Endodermal cell (in vitro differentiated cells): ENCODE data around the gene SZT2. TPM values are rescaled to one million over a fixed set of nuclear protein-coding genes. Genes with fewer than 3 reads are reported as not detected.

Experiments used
- DNase-seq: peaks from one replicate; pipeline ENCODE4 v3.0.0-alpha.2; 2017
- H3K27ac ChIP-seq: 2 replicates; pipeline ENCODE4 v1.5.1; 2013; ENCODE audit warnings: mild to moderate bottlenecking, low read depth, low read length, moderate library complexity
- H3K27me3 ChIP-seq: 2 replicates; pipeline ENCODE4 v1.6.1; 2013; ENCODE audit warnings: mild to moderate bottlenecking, low read length, moderate library complexity; ENCODE audit not compliant: insufficient read depth, control insufficient read depth, poor library complexity, severe bottlenecking
- H3K36me3 ChIP-seq: 2 replicates; pipeline ENCODE4 v1.7.0; 2013; ENCODE audit warnings: mild to moderate bottlenecking, low read length, moderate library complexity; ENCODE audit not compliant: control insufficient read depth, insufficient read depth
- H3K4me1 ChIP-seq: one replicate; pipeline ENCODE4 v1.7.0; 2013; ENCODE audit warnings: low read length; ENCODE audit not compliant: control insufficient read depth, insufficient read depth
- H3K4me3 ChIP-seq: 2 replicates; pipeline ENCODE4 v1.5.1; 2013; ENCODE audit warnings: mild to moderate bottlenecking, low read length, moderate library complexity
- H3K9ac ChIP-seq: 2 replicates; pipeline ENCODE4 v1.6.1; 2013; ENCODE audit warnings: mild to moderate bottlenecking, low read length, moderate library complexity; ENCODE audit not compliant: poor library complexity, severe bottlenecking; ENCODE audit errors: extremely low read depth
- H3K9me3 ChIP-seq: 2 replicates; pipeline ENCODE4 v1.6.1; 2013; ENCODE audit warnings: mild to moderate bottlenecking, low read length, moderate library complexity; ENCODE audit not compliant: control insufficient read depth
- H3K27ac Mint-ChIP-seq: 2 replicates; pipeline ENCODE4 v1.8.0; 2020; ENCODE audit warnings: mixed read lengths
- H3K27me3 Mint-ChIP-seq: 2 replicates; pipeline ENCODE4 v1.8.0; 2021; ENCODE audit warnings: mild to moderate bottlenecking, mixed read lengths; ENCODE audit not compliant: insufficient read depth
- H3K36me3 Mint-ChIP-seq: 2 replicates; pipeline ENCODE4 v1.8.0; 2020; ENCODE audit warnings: low read depth, mixed read lengths
- H3K4me1 Mint-ChIP-seq: 2 replicates; pipeline ENCODE4 v1.8.0; 2020; ENCODE audit warnings: mixed read lengths
- H3K4me3 Mint-ChIP-seq: 2 replicates; pipeline ENCODE4 v1.8.0; 2020; ENCODE audit warnings: mild to moderate bottlenecking, moderate library complexity, mixed read lengths
- H3K9me3 Mint-ChIP-seq: 2 replicates; pipeline ENCODE4 v1.8.0; 2020; ENCODE audit warnings: mild to moderate bottlenecking, mixed read lengths
- CTCF ChIP-seq: fragments of 200-600 bp; sonication (generic); conservative IDR thresholded peaks from 2 replicates; pipeline ENCODE4 v1.5.0; 2021; ENCODE audit warnings: antibody characterized with exemption, mild to moderate bottlenecking
- WGBS, 2 experiments: methylation state at CpG; one replicate each; pipeline versions ENCODE4 v1.1.5 to v1.1.7; 2013; ENCODE audit warnings: missing lambda C conversion rate in 2 of 2, mixed read lengths in 1 of 2; ENCODE audit not compliant: insufficient coverage in 1 of 2, insufficient read length in 1 of 2; 5-methylcytosine and 5-hydroxymethylcytosine counted together
- total RNA-seq, 2 donors: library from RNA; stranded (reverse); fragmentation: NEBNext Ultra II Directional in 1 of 2; extraction: Animal tissue kit (Norgen Biotek cat#: 25700) in 1 of 2; gene quantifications; 2 replicates in 1 of 2; 3 replicates in 1 of 2; pipeline ENCODE4 v1.2.1, GENCODE V29; 2021

Gene SZT2
- total RNA-seq, 2 donors from 2014 or later: 55.6 to 59.7 TPM

- no peak for DNase-seq
These were observed 31.5 kb upstream of the SZT2 start for GRCh38 chr1:43358121-43358745.

GRCh38 chr1:43358746-43359693 is 30.7 kb upstream of the SZT2 start, which contains the start of gene CDC20:
TSS of gene CDC20 (plus strand) at chr1:43358981. CDS start at chr1:43359216, 235 bp downstream.
- peaks cover 48% of the 10 kb centered on the region for H3K36me3 Mint-ChIP-seq
- peak within 1 kb of the TSS; percentile 84 for H3K4me3 Mint-ChIP-seq
- no peaks in the 10 kb centered on the region for H3K27me3 Mint-ChIP-seq
- H3K4me1 ChIP-seq: peaks cover 13% of the 10 kb centered on the region
- peak; percentile 100 for DNase-seq
- peak within 1 kb of the TSS; percentile 91 for H3K9ac ChIP-seq
- H3K27me3 ChIP-seq: no peaks in the 10 kb centered on the region
- TF ChIP-seq CTCF: no peak
- peak within 1 kb of the TSS; percentile 90 for H3K4me3 ChIP-seq
- peaks cover 30% of the 10 kb centered on the region for H3K36me3 ChIP-seq
- H3K4me1 Mint-ChIP-seq: peaks cover 26% of the 10 kb centered on the region
- H3K27ac ChIP-seq: peak within 1 kb of the TSS; percentile 87
- no peaks in the 10 kb centered on the region for H3K9me3 Mint-ChIP-seq
- H3K27ac Mint-ChIP-seq: peak within 1 kb of the TSS; percentile 98
- no peaks in the 10 kb centered on the region for H3K9me3 ChIP-seq
- 1 to 4% methylated on average over 17 to 59 of the region's 59 CpGs for WGBS, 2 experiments

More at GRCh38 chr1:43358121-43358745, 31.5 kb upstream of the SZT2 start:
- Mint-ChIP-seq H3K4me3 (peak overlapping the region; percentile 84), H3K4me1 (peaks cover 26% of the 10 kb centered on the region), H3K9me3 (no peaks in the 10 kb centered on the region), H3K27me3 (no peaks in the 10 kb centered on the region), H3K36me3 (peaks cover 43% of the 10 kb centered on the region), H3K27ac (peak overlapping the region; percentile 98)
- no peaks in the 10 kb centered on the region for H3K9me3 ChIP-seq
- H3K9ac ChIP-seq: peak overlapping the region; percentile 88
- TF ChIP-seq CTCF: peak; percentile 78
- H3K4me1 ChIP-seq: peaks cover 13% of the 10 kb centered on the region
- WGBS, 2 experiments: 1 to 2% methylated on average over 13 to 33 of the region's 33 CpGs
- H3K4me3 ChIP-seq: peak overlapping the region; percentile 90
- H3K27me3 ChIP-seq: no peaks in the 10 kb centered on the region
- peak overlapping the region; percentile 87 for H3K27ac ChIP-seq
- peaks cover 28% of the 10 kb centered on the region for H3K36me3 ChIP-seq

- no peak overlapping the region for H3K27ac ChIP-seq
- no peak for TF ChIP-seq CTCF
- Mint-ChIP-seq H3K27ac (peak overlapping the region; percentile 74), H3K36me3 (peaks cover 54% of the 10 kb centered on the region), H3K4me3 (peak overlapping the region; percentile 84), H3K27me3 (no peaks in the 10 kb centered on the region), H3K9me3 (no peaks in the 10 kb centered on the region), H3K4me1 (peaks cover 26% of the 10 kb centered on the region)
- H3K4me3 ChIP-seq: peak overlapping the region; percentile 90
- peaks cover 13% of the 10 kb centered on the region for H3K4me1 ChIP-seq
- peaks cover 37% of the 10 kb centered on the region for H3K36me3 ChIP-seq
- no peaks in the 10 kb centered on the region for H3K27me3 ChIP-seq
- 69 to 85% methylated on average over 4 to 11 of the region's 11 CpGs for WGBS, 2 experiments
- no peaks in the 10 kb centered on the region for H3K9me3 ChIP-seq
- DNase-seq: no peak
- H3K9ac ChIP-seq: peak overlapping the region; percentile 91
These were observed 30.0 kb upstream of the SZT2 start for GRCh38 chr1:43359696-43360095.
